GM12878 (cell line): ENCODE results near the gene USP9X. TPM values are rescaled to one million over a fixed set of nuclear protein-coding genes. Genes with fewer than 3 reads are reported as not detected.

ENCODE experiments used
- ATAC-seq: fragments of 200-7000 bp; cut with Tn5 transposase; 3 replicates; pipeline ENCODE4 v1.9.1; 2020; ENCODE audit warnings: mild to moderate bottlenecking, moderate library complexity
- BruUV-seq: library from RNA; stranded (reverse); fragments of 400-500 nt; replicated peaks from 2 replicates; lab custom pipeline; 2021; lab: Mats Ljungman, UMichigan
- CTCF ChIA-PET: fragments of 300-600 bp; sonication (Branson Sonifier 250); formaldehyde crosslinking; extraction: SDS; loops from one replicate; lab custom pipeline; 2021; ENCODE audit warnings: inconsistent platforms; lab: Yijun Ruan, JAX
- POLR2A ChIA-PET: fragments of 350-600 bp; formaldehyde crosslinking; extraction: SDS; loops from one replicate; lab custom pipeline; 2021; ENCODE audit warnings: inconsistent platforms; lab: Charles Lee
- RAD21 ChIA-PET: fragments of 300-600 bp; sonication (Branson Sonifier 250); formaldehyde crosslinking; loops from one replicate; lab custom pipeline; 2023; ENCODE audit warnings: antibody characterized with exemption; ENCODE audit not compliant: unreplicated experiment; lab: Charles Lee
- SMC1A ChIA-PET: fragments of 300-600 bp; sonication (Branson Sonifier 250); formaldehyde crosslinking; loops from one replicate; lab custom pipeline; 2023; ENCODE audit not compliant: unreplicated experiment, uncharacterized antibody; lab: Charles Lee
- DNase-seq: peaks from one replicate; pipeline ENCODE4 v3.0.0-alpha.2; 2011; ENCODE audit warnings: low read depth, low spot score
- FAIRE-seq: peaks from 3 replicates; lab custom pipeline; 2011; peaks lifted over from hg19 to GRCh38; lab: Jason Lieb, UNC
- H2AFZ ChIP-seq: 2 replicates; pipeline ENCODE4 v1.6.0; 2011; ENCODE audit warnings: low read depth, low read length, control low read depth; ENCODE audit not compliant: control insufficient read depth
- H3K27ac ChIP-seq: 2 replicates; pipeline ENCODE4 v1.5.1; 2011; ENCODE audit warnings: control low read depth; ENCODE audit not compliant: control insufficient read depth, insufficient read depth
- H3K27me3 ChIP-seq, 2 experiments: replicated peaks in 1 of 2; 2 replicates each; pipeline versions ENCODE4 v1.6.0 to v1.6.1; 2011; ENCODE audit warnings: low read length in 1 of 2; ENCODE audit not compliant: control insufficient read depth in 2 of 2, insufficient read depth in 2 of 2
- H3K36me3 ChIP-seq, 2 experiments: 2 replicates each; pipeline ENCODE4 v1.5.1; 2011; ENCODE audit warnings: low read length in 1 of 2; ENCODE audit not compliant: control insufficient read depth in 2 of 2, insufficient read depth in 2 of 2
- H3K4me1 ChIP-seq: 2 replicates; pipeline ENCODE4 v1.6.1; 2011; ENCODE audit warnings: mild to moderate bottlenecking, low read length, moderate library complexity, mixed read lengths; ENCODE audit not compliant: control insufficient read depth, insufficient read depth
- H3K4me2 ChIP-seq: 2 replicates; pipeline ENCODE4 v1.6.0; 2011; ENCODE audit warnings: control low read depth; ENCODE audit not compliant: control insufficient read depth, insufficient read depth
- H3K4me3 ChIP-seq: fragments of 200-600 bp; sonication (generic); 2 replicates; pipeline ENCODE4 v1.5.1; 2016
- H3K79me2 ChIP-seq: 2 replicates; pipeline ENCODE4 v1.6.0; 2011; ENCODE audit warnings: low read length; ENCODE audit not compliant: control insufficient read depth, insufficient read depth
- H3K9ac ChIP-seq: 2 replicates; pipeline ENCODE4 v1.8.0; 2011; ENCODE audit warnings: low read length, control low read depth, mixed read lengths; ENCODE audit not compliant: control insufficient read depth, insufficient read depth
- H3K9me3 ChIP-seq: replicated peaks from 3 replicates; pipeline ENCODE4 v1.5.1; 2011; ENCODE audit warnings: mild to moderate bottlenecking, low read length; ENCODE audit not compliant: control insufficient read depth, insufficient read depth
- H4K20me1 ChIP-seq: 2 replicates; pipeline ENCODE4 v1.6.0; 2011; ENCODE audit not compliant: control insufficient read depth, insufficient read depth
- BCL3 ChIP-seq: IDR thresholded peaks from 2 replicates; pipeline ENCODE4 v1.6.1; 2011; ENCODE audit warnings: borderline replicate concordance, low read depth, mild to moderate bottlenecking, moderate library complexity, low read length; ENCODE audit not compliant: insufficient read depth, poor library complexity, severe bottlenecking
- BCLAF1 ChIP-seq: fragments of 450-650 bp; IDR thresholded peaks from 2 replicates; pipeline ENCODE4 v1.6.1; 2017; ENCODE audit warnings: antibody characterized with exemption, mild to moderate bottlenecking, moderate library complexity
- CBFB ChIP-seq: IDR thresholded peaks from 2 replicates; pipeline ENCODE4 v1.6.1; 2016; ENCODE audit warnings: antibody characterized with exemption, low read depth
- CBX3 ChIP-seq: fragments of 200-600 bp; sonication (generic); IDR thresholded peaks from 2 replicates; pipeline ENCODE4 v1.6.1; 2016; ENCODE audit warnings: low read depth, borderline replicate concordance
- ELK1 ChIP-seq: IDR thresholded peaks from 2 replicates; pipeline ENCODE4 v1.6.1; 2012; ENCODE audit warnings: low read depth, low read length, improper control_type of control experiment
- HSF1 ChIP-seq: fragments of 150-350 bp; IDR thresholded peaks from 2 replicates; pipeline ENCODE4 v1.6.1; 2014; ENCODE audit warnings: mild to moderate bottlenecking, low read depth, low read length
- MYC ChIP-seq: IDR thresholded peaks from 2 replicates; pipeline ENCODE4 v1.6.1; 2011; ENCODE audit warnings: mild to moderate bottlenecking, low read length, moderate library complexity, inconsistent platforms; ENCODE audit not compliant: insufficient read depth, insufficient replicate concordance, insufficient read length, severe bottlenecking
- NFYA ChIP-seq: IDR thresholded peaks from 2 replicates; pipeline ENCODE4 v1.6.1; 2011; ENCODE audit warnings: low read depth, mild to moderate bottlenecking, low read length, improper control_type of control experiment, borderline replicate concordance
- PAX8 ChIP-seq: fragments of 450-650 bp; IDR thresholded peaks from 2 replicates; pipeline ENCODE4 v1.6.1; 2017; ENCODE audit warnings: mild to moderate bottlenecking, moderate library complexity
- PML ChIP-seq: IDR thresholded peaks from 2 replicates; pipeline ENCODE4 v1.6.1; 2012; ENCODE audit warnings: low read length, inconsistent platforms
- PRDM15 ChIP-seq: fragments of 450-650 bp; formaldehyde crosslinking; IDR thresholded peaks from 2 replicates; pipeline ENCODE4 v1.4.0; 2020; ENCODE audit warnings: mild to moderate bottlenecking, moderate library complexity
- RUNX3 ChIP-seq: IDR thresholded peaks from 2 replicates; pipeline ENCODE4 v1.6.1; 2012; ENCODE audit warnings: low read length, inconsistent platforms
- SMC3 ChIP-seq: IDR thresholded peaks from 2 replicates; pipeline ENCODE4 v1.6.1; 2011; ENCODE audit warnings: low read length, improper control_type of control experiment, borderline replicate concordance
- WGBS: methylation state at CpG from one replicate; pipeline ENCODE4 v1.1.6; 2016; ENCODE audit warnings: low lambda C conversion rate; ENCODE audit not compliant: insufficient replicate concordance, insufficient coverage; ENCODE audit errors: missing lambda C conversion rate; 5-methylcytosine and 5-hydroxymethylcytosine counted together
- in situ Hi-C: fragments of 300-500 bp; cut with MboI; formaldehyde crosslinking; loops from 9 replicates; pipeline ENCODE4 v1.14.3; 2018; ENCODE audit warnings: mixed read lengths
- intact Hi-C: fragments of 100-400 bp; cut with micrococcal nuclease; formaldehyde crosslinking; loops from one replicate; pipeline ENCODE4 v1.14.2; 2022; ENCODE audit not compliant: unreplicated experiment
- polyA plus RNA-seq, 11 experiments: library from polyadenylated mRNA; depleted of rRNA in 4 of 11; unstranded in 6 of 11; stranded (reverse) in 5 of 11; fragments of >200 nt; fragmentation: Nextera tagmentation in 4 of 11; fragmentation: Illumina TruSeq in 1 of 11; extraction: Ambion mirVana in 4 of 11; extraction: Trizol in 1 of 11; gene quantifications; 1 replicate in 1 of 11; 2 replicates in 10 of 11; pipeline versions ENCODE4 v1.2.1 to v1.2.3, GENCODE V29; 2011 to 2016; ENCODE audit warnings: inconsistent platforms in 2 of 11, missing spikeins in 2 of 11, low read depth in 1 of 11
- total RNA-seq, 4 experiments: library from RNA; depleted of rRNA in 3 of 4; stranded (reverse); fragments of >200 nt in 3 of 4; fragmentation: Illumina TruSeq in 1 of 4; extraction: Trizol in 1 of 4; gene quantifications; 2 replicates each; pipeline versions ENCODE4 v1.2.1 to v1.2.3, GENCODE V29; 2013 to 2021

USP9X gene
- total and polyA plus RNA-seq, 10 of the 15 experiments (the other 5 are each of a cell fraction or from before 2014, with no cell fraction given): 9.3 to 61.6 (median 31.7) TPM

GRCh38 chrX:41081821-41082220 lies 3.4 kb upstream of the USP9X start:
- Histone ChIP-seq H2AFZ (no peak overlapping the region), H3K4me1 (no peaks in the 10 kb centered on the region), H3K27me3 (no peaks in the 10 kb centered on the region), H3K9me3 (no peaks in the 10 kb centered on the region), H4K20me1 (no peaks in the 10 kb centered on the region), H3K36me3 (no peaks in the 10 kb centered on the region), H3K4me3 (no peak overlapping the region), H3K9ac (no peak overlapping the region), H3K27ac (no peak overlapping the region), H3K4me2 (no peak overlapping the region), H3K79me2 (peaks cover 16% of the 10 kb centered on the region)
- FAIRE-seq (no peak), ATAC-seq (no peak), DNase-seq (no peak)
- ChIA-PET POLR2A (no interaction called here), CTCF (no interaction called here), RAD21 (no interaction called here), SMC1A (no interaction called here)
- intact Hi-C loops: loop anchor here (5.0 kb wide), 1 partner anchor 130 kb away; no protein-coding TSS in a partner anchor
- WGBS: 45% methylated on average over 2 of the region's 2 CpGs
- BruUV-seq: no TSS peak
- in situ Hi-C loops: loop anchor here (5.0 kb wide), 1 partner anchor 250 kb away; the partner anchor contains the start of gene DDX3X
- no peak for TF ChIP-seq CBX3
- no peak for TF ChIP-seq PRDM15 (CRISPR knock-in tag)
- TF ChIP-seq NFYA: no peak
- TF ChIP-seq PAX8: no peak
- TF ChIP-seq RUNX3: no peak
- TF ChIP-seq MYC: no peak
- no peak for TF ChIP-seq BCLAF1
- no peak for TF ChIP-seq CBFB
- no peak for TF ChIP-seq PML
- TF ChIP-seq SMC3: no peak
- no peak for TF ChIP-seq ELK1
- TF ChIP-seq HSF1: no peak
- no peak for TF ChIP-seq BCL3
